ENCODE data around the gene MS4A18.

The MS4A18 gene

GRCh38 chr11:60785136-60785535, 60.6 kb downstream of the MS4A18 start, which contains the start of gene MS4A10:
Gene MS4A10 (plus strand): TSS chr11:60785333. CDS start chr11:60790336, 5,003 bp downstream.
- TF ChIP-seq, protein P1, sequence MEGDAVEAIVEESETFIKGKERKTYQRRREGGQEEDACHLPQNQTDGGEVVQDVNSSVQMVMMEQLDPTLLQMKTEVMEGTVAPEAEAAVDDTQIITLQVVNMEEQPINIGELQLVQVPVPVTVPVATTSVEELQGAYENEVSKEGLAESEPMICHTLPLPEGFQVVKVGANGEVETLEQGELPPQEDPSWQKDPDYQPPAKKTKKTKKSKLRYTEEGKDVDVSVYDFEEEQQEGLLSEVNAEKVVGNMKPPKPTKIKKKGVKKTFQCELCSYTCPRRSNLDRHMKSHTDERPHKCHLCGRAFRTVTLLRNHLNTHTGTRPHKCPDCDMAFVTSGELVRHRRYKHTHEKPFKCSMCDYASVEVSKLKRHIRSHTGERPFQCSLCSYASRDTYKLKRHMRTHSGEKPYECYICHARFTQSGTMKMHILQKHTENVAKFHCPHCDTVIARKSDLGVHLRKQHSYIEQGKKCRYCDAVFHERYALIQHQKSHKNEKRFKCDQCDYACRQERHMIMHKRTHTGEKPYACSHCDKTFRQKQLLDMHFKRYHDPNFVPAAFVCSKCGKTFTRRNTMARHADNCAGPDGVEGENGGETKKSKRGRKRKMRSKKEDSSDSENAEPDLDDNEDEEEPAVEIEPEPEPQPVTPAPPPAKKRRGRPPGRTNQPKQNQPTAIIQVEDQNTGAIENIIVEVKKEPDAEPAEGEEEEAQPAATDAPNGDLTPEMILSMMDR (IDR thresholded peaks at IDR 0.05; ENCODE audit: low read depth, low read length, missing control alignments), result no peak
- no peak for DNase-seq (ENCODE audit: low read depth)
- H3K4me3 ChIP-seq (ENCODE audit: low read depth, low read length), result no peak within 1 kb of the TSS

DNA sequence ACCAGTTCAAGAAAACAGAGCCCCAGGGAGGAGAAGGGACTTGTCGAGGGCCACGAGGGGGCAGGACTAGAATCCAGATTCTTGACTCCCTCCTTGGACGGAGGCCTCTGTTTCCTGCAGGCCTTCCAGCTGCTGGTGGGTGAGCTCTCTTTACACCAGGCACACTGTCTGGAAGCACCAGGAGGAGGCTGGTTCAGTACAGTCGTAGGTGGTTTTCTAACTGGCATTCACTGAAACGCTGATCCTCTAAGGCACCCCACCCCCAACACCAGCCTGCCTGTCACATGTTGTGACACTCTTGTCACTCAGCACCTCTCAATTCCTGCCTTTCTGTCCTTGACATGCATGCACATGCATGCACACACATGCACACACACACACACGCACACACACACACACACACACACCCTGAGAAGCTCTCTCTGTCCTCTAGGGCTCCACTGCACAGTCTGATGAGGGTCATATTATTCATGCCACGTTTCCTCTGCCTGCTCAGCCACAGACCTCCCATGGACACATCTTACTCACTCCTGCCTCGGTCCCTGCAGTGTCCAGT, 61.4 kb downstream of the MS4A18 start:
- TF ChIP-seq, protein P1 (IDR thresholded peaks at IDR 0.05; ENCODE audit: low read depth, low read length, missing control alignments), result no peak
- H3K4me3 ChIP-seq (ENCODE audit: low read depth, low read length), result no peak overlapping the region
- DNase-seq (ENCODE audit: low read depth), result no peak

DNA sequence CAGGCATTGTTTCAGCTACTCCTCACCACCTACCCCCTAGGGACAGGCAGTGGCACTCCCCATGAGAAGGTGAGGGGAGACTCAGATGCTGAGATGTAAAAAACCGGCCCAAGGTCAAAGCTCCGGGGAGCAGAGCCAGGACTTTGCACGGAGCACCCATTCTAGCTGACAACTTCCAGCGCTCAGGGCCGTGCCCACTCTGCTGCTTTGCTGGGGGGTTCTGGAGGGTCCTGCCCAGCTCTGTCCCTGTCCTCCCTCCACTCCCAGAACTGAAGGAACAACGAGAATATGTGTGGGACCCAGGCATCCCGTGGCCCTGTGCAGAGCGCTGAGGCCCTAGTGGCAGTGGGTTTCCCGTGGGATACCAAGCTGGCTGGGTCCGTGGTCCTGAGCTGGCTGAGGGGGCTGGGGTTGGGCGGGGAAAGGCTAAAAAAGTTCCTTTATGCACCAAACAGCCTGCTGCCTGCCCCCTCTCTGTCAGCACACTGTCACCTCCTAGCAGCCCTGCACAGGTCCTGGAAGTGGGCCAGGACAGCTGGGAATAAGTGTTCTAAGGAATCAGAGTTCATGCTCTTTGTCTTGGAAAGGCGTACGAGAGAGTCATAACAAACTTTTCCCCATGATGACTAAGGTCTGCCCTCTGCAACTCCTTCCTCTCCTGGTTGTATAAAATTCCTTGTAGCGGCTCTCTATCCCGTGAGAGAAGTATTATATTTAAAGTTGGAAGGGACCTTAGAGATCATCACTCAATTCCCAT, 62.5 kb downstream of the MS4A18 start:
- H3K4me3 ChIP-seq (ENCODE audit: low read depth, low read length), result no peak overlapping the region
- DNase-seq (ENCODE audit: low read depth), result no peak
- TF ChIP-seq, protein P1 (IDR thresholded peaks at IDR 0.05; ENCODE audit: low read depth, low read length, missing control alignments), result no peak

GRCh38 chr11:60788401-60789125, 64.0 kb downstream of the MS4A18 start:
- DNase-seq (ENCODE audit: low read depth), result no peak
- TF ChIP-seq, protein P1 (IDR thresholded peaks at IDR 0.05; ENCODE audit: low read depth, low read length, missing control alignments), result no peak
- no peak overlapping the region for H3K4me3 ChIP-seq (ENCODE audit: low read depth, low read length)

- no peak for DNase-seq (ENCODE audit: low read depth)
- H3K4me3 ChIP-seq (ENCODE audit: low read depth, low read length), result no peak overlapping the region
- TF ChIP-seq, protein P1 (IDR thresholded peaks at IDR 0.05; ENCODE audit: low read depth, low read length, missing control alignments), result no peak
Measured at GRCh38 chr11:60790726-60791125, 66.2 kb downstream of the MS4A18 start.

- no peak for DNase-seq (ENCODE audit: low read depth)
- no peak overlapping the region for H3K4me3 ChIP-seq (ENCODE audit: low read depth, low read length)
- TF ChIP-seq, protein P1 (IDR thresholded peaks at IDR 0.05; ENCODE audit: low read depth, low read length, missing control alignments), result no peak
Measured at GRCh38 chr11:60791153-60791933, 66.8 kb downstream of the MS4A18 start.
